HFFc6 (cell line): ENCODE data around the gene PDZD2. TPM values are rescaled to one million over a fixed set of nuclear protein-coding genes. Genes with fewer than 3 reads are reported as not detected.

Experiments used
- DNase-seq: peaks from one replicate; pipeline ENCODE4 v3.0.0-alpha.2; 2018
- H3K27ac Mint-ChIP-seq: 2 replicates; pipeline ENCODE4 v1.8.0; 2020; ENCODE audit warnings: mild to moderate bottlenecking, mixed read lengths
- H3K27me3 Mint-ChIP-seq: 2 replicates; pipeline ENCODE4 v1.8.0; 2021; ENCODE audit warnings: mild to moderate bottlenecking, moderate library complexity, mixed read lengths; ENCODE audit not compliant: insufficient read depth
- H3K36me3 Mint-ChIP-seq: 2 replicates; pipeline ENCODE4 v1.8.0; 2021; ENCODE audit warnings: low read depth, mixed read lengths
- H3K4me1 Mint-ChIP-seq: 2 replicates; pipeline ENCODE4 v1.8.0; 2020; ENCODE audit warnings: low read depth, mixed read lengths
- H3K4me3 Mint-ChIP-seq: 2 replicates; pipeline ENCODE4 v1.8.0; 2020; ENCODE audit warnings: mild to moderate bottlenecking, moderate library complexity, mixed read lengths
- H3K9me3 Mint-ChIP-seq: 2 replicates; pipeline ENCODE4 v1.8.0; 2020; ENCODE audit warnings: mild to moderate bottlenecking, mixed read lengths
- CTCF ChIP-seq: fragments of 200-600 bp; sonication (generic); IDR thresholded peaks from 2 replicates; pipeline ENCODE4 v1.5.0; 2021; ENCODE audit warnings: antibody characterized with exemption, mild to moderate bottlenecking
- total RNA-seq, 6 experiments: library from RNA; stranded (reverse); fragmentation: NEBNext Ultra II Directional; extraction: Animal tissue kit (Norgen Biotek cat#: 25700); gene quantifications; 2 replicates in 1 of 6; 3 replicates in 5 of 6; pipeline ENCODE4 v1.2.3, GENCODE V29; 2021

The PDZD2 gene
- total RNA-seq, 6 experiments from 2014 or later = 0.02 to 0.12 (median 0.09) TPM

DNA sequence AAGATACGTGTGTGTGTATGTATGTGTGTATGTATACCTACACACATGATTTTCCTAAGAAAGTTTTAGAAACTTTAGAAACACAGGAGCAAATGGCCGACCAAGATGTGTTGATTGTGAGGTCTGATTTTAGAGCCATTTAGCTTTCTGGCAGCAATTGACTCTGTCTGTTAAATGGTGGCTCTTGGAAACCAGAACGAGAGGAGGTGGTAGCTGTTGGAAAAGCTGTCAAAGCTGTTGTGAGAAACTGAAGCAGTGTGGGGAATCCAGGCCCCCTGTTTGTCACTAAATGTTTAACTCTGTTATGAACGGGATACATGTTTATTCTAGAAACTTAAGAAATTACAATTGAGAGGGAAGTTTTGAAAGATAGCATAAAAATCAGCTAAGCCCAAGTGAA lies 443.8 kb downstream of the PDZD2 start:
- TF ChIP-seq CTCF = no peak
- Mint-ChIP-seq H3K27ac (no peak overlapping the region), H3K4me3 (no peak overlapping the region), H3K4me1 (no peaks in the 10 kb centered on the region), H3K36me3 (no peaks in the 10 kb centered on the region), H3K27me3 (peaks cover 7% of the 10 kb centered on the region), H3K9me3 (no peaks in the 10 kb centered on the region)
- no peak for DNase-seq

- H3K27me3 Mint-ChIP-seq = peaks cover 7% of the 10 kb centered on the region
- no peak overlapping the region for H3K27ac Mint-ChIP-seq
- no peaks in the 10 kb centered on the region for H3K9me3 Mint-ChIP-seq
- TF ChIP-seq CTCF = no peak
- no peaks in the 10 kb centered on the region for H3K4me1 Mint-ChIP-seq
- no peak overlapping the region for H3K4me3 Mint-ChIP-seq
- no peaks in the 10 kb centered on the region for H3K36me3 Mint-ChIP-seq
- DNase-seq = no peak
Observed at GRCh38 chr5:32083981-32084430, 445.1 kb downstream of the PDZD2 start.

GRCh38 chr5:32087086-32088082 lies 448.5 kb downstream of the PDZD2 start:
- Mint-ChIP-seq H3K4me1 (no peaks in the 10 kb centered on the region), H3K27ac (no peak overlapping the region), H3K9me3 (no peaks in the 10 kb centered on the region), H3K36me3 (no peaks in the 10 kb centered on the region), H3K27me3 (peaks cover 3% of the 10 kb centered on the region), H3K4me3 (no peak overlapping the region)
- no peak for DNase-seq
- no peak for TF ChIP-seq CTCF

GRCh38 chr5:32088214-32088613 lies 449.3 kb downstream of the PDZD2 start:
- H3K27ac Mint-ChIP-seq = no peak overlapping the region

More at GRCh38 chr5:32088214-32088613, 449.3 kb downstream of the PDZD2 start:
- DNase-seq = no peak
- TF ChIP-seq CTCF = no peak
- no peak overlapping the region for H3K4me3 Mint-ChIP-seq
- H3K36me3 Mint-ChIP-seq = no peaks in the 10 kb centered on the region
- H3K4me1 Mint-ChIP-seq = peaks cover 5% of the 10 kb centered on the region
- peaks cover 3% of the 10 kb centered on the region for H3K27me3 Mint-ChIP-seq
- no peaks in the 10 kb centered on the region for H3K9me3 Mint-ChIP-seq
